Neuron (in vitro differentiated cells): ENCODE measurements around the gene GRB2.
"Not testable (repeated sequence)": the region's sequence is repeated elsewhere in the genome, so short reads cannot be mapped to it uniquely, and the experiment has no call there.

ENCODE experiments used
- H2AFZ ChIP-seq: one replicate; pipeline ENCODE4 v1.6.1; 2013; ENCODE audit warnings: low read depth, mild to moderate bottlenecking, inconsistent platforms, low read length, moderate library complexity
- H3K27me3 ChIP-seq: one replicate; pipeline ENCODE4 v1.6.1; 2013; ENCODE audit warnings: low read length; ENCODE audit not compliant: insufficient read depth
- H3K36me3 ChIP-seq: one replicate; pipeline ENCODE4 v1.6.1; 2013; ENCODE audit warnings: low read length; ENCODE audit not compliant: insufficient read depth
- H3K4me1 ChIP-seq: one replicate; pipeline ENCODE4 v1.6.1; 2013; ENCODE audit warnings: low read length; ENCODE audit not compliant: insufficient read depth
- H3K4me3 ChIP-seq: 2 replicates; pipeline ENCODE4 v1.5.1; 2013; ENCODE audit warnings: mild to moderate bottlenecking, low read length, moderate library complexity
- H3K9me3 ChIP-seq: one replicate; pipeline ENCODE4 v1.6.1; 2013; ENCODE audit warnings: low read length

The GRB2 gene

GRCh38 chr17:75390982-75391381 is 14.5 kb downstream of the GRB2 start:
- Histone ChIP-seq H3K4me1 (peaks cover 22% of the 10 kb centered on the region), H3K9me3 (peaks cover 4% of the 10 kb centered on the region), H3K27me3 (no peaks in the 10 kb centered on the region), H2AFZ (no peak overlapping the region), H3K36me3 (peaks cover 14% of the 10 kb centered on the region), H3K4me3 (no peak overlapping the region)

GRCh38 chr17:75388476-75389030 is 16.9 kb downstream of the GRB2 start:
- H3K4me1 ChIP-seq, result peaks cover 9% of the 10 kb centered on the region
- peaks cover 4% of the 10 kb centered on the region for H3K9me3 ChIP-seq
- no peak overlapping the region for H2AFZ ChIP-seq
- H3K36me3 ChIP-seq, result peaks cover 14% of the 10 kb centered on the region
- no peak overlapping the region for H3K4me3 ChIP-seq
- no peaks in the 10 kb centered on the region for H3K27me3 ChIP-seq

GRCh38 chr17:75387771-75388170 is 17.7 kb downstream of the GRB2 start:
- Histone ChIP-seq H3K27me3 (no peaks in the 10 kb centered on the region), H3K36me3 (peaks cover 14% of the 10 kb centered on the region), H3K4me3 (no peak overlapping the region), H3K9me3 (peaks cover 4% of the 10 kb centered on the region), H3K4me1 (peaks cover 8% of the 10 kb centered on the region), H2AFZ (no peak overlapping the region)

- no peak overlapping the region for H2AFZ ChIP-seq
- H3K4me3 ChIP-seq, result no peak overlapping the region
- H3K9me3 ChIP-seq, result peaks cover 4% of the 10 kb centered on the region
- H3K36me3 ChIP-seq, result peaks cover 14% of the 10 kb centered on the region
- no peaks in the 10 kb centered on the region for H3K4me1 ChIP-seq
- H3K27me3 ChIP-seq, result no peaks in the 10 kb centered on the region
These were observed 19.0 kb downstream of the GRB2 start for GRCh38 chr17:75386430-75386829.

- no peak overlapping the region for H3K4me3 ChIP-seq
- no peak overlapping the region for H2AFZ ChIP-seq
- peaks cover 4% of the 10 kb centered on the region for H3K9me3 ChIP-seq
- H3K27me3 ChIP-seq, result no peaks in the 10 kb centered on the region
- H3K36me3 ChIP-seq, result peaks cover 10% of the 10 kb centered on the region
- H3K4me1 ChIP-seq, result no peaks in the 10 kb centered on the region
These were observed 20.7 kb downstream of the GRB2 start for GRCh38 chr17:75384751-75385150.

GRCh38 chr17:75383842-75384195 is 21.7 kb downstream of the GRB2 start:
- H3K9me3 ChIP-seq, result peaks cover 4% of the 10 kb centered on the region
- H3K27me3 ChIP-seq, result no peaks in the 10 kb centered on the region
- H2AFZ ChIP-seq, result no peak overlapping the region
- H3K4me3 ChIP-seq, result no peak overlapping the region
- peaks cover 10% of the 10 kb centered on the region for H3K36me3 ChIP-seq
- H3K4me1 ChIP-seq, result no peaks in the 10 kb centered on the region

- no peaks in the 10 kb centered on the region for H3K9me3 ChIP-seq
- H3K27me3 ChIP-seq, result no peaks in the 10 kb centered on the region
- H3K4me3 ChIP-seq, result no peak overlapping the region
- H3K4me1 ChIP-seq, result no peaks in the 10 kb centered on the region
- peaks cover 6% of the 10 kb centered on the region for H3K36me3 ChIP-seq
- no peak overlapping the region for H2AFZ ChIP-seq
These were observed 24.7 kb downstream of the GRB2 start for GRCh38 chr17:75380750-75381149.

- H3K9me3 ChIP-seq, result no peaks in the 10 kb centered on the region
- no peak overlapping the region for H3K4me3 ChIP-seq
- H3K4me1 ChIP-seq, result no peaks in the 10 kb centered on the region
- peaks cover 8% of the 10 kb centered on the region for H3K36me3 ChIP-seq
- no peak overlapping the region for H2AFZ ChIP-seq
- H3K27me3 ChIP-seq, result no peaks in the 10 kb centered on the region
These were observed 25.2 kb downstream of the GRB2 start for GRCh38 chr17:75380315-75380714.

- H3K9me3 ChIP-seq, H2AFZ ChIP-seq, H3K4me3 ChIP-seq, H3K4me1 ChIP-seq, H3K27me3 ChIP-seq: not testable (repeated sequence)
- H3K36me3 ChIP-seq, result peaks cover 14% of the 10 kb centered on the region
These were observed 26.1 kb downstream of the GRB2 start for GRCh38 chr17:75379426-75379825.

- Histone ChIP-seq H3K36me3 (peaks cover 18% of the 10 kb centered on the region), H3K4me1 (peaks cover 6% of the 10 kb centered on the region), H2AFZ (no peak overlapping the region), H3K9me3 (peaks cover 3% of the 10 kb centered on the region), H3K4me3 (no peak overlapping the region), H3K27me3 (no peaks in the 10 kb centered on the region)
These were observed 32.2 kb downstream of the GRB2 start for GRCh38 chr17:75373280-75373679.

GRCh38 chr17:75371981-75372380 is 33.5 kb downstream of the GRB2 start:
- H2AFZ ChIP-seq, result no peak overlapping the region
- peaks cover 3% of the 10 kb centered on the region for H3K9me3 ChIP-seq
- peaks cover 6% of the 10 kb centered on the region for H3K4me1 ChIP-seq

GRCh38 chr17:75371339-75371738 is 34.1 kb downstream of the GRB2 start:
- H3K27me3 ChIP-seq, result no peaks in the 10 kb centered on the region
- peaks cover 6% of the 10 kb centered on the region for H3K4me1 ChIP-seq
- H2AFZ ChIP-seq, result no peak overlapping the region
- no peak overlapping the region for H3K4me3 ChIP-seq
- peaks cover 3% of the 10 kb centered on the region for H3K9me3 ChIP-seq
- H3K36me3 ChIP-seq, result peaks cover 13% of the 10 kb centered on the region

More at GRCh38 chr17:75371981-75372380, 33.5 kb downstream of the GRB2 start:
- Histone ChIP-seq H3K27me3 (no peaks in the 10 kb centered on the region), H3K36me3 (peaks cover 18% of the 10 kb centered on the region), H3K4me3 (no peak overlapping the region)

GRCh38 chr17:75370286-75370915 is 35.1 kb downstream of the GRB2 start:
- H3K4me1 ChIP-seq, result peaks cover 6% of the 10 kb centered on the region
- H3K27me3 ChIP-seq, result no peaks in the 10 kb centered on the region
- H3K36me3 ChIP-seq, result peaks cover 10% of the 10 kb centered on the region
- H3K9me3 ChIP-seq, result peaks cover 3% of the 10 kb centered on the region
- no peak overlapping the region for H3K4me3 ChIP-seq
- no peak overlapping the region for H2AFZ ChIP-seq
